A673 (cell line): ENCODE data around the gene SEC14L5. TPM values are rescaled to one million over a fixed set of nuclear protein-coding genes. Genes with fewer than 3 reads are reported as not detected.

Experiments
- BruUV-seq: library from RNA; stranded (reverse); fragments of 400-500 nt; replicated peaks from 2 replicates; lab custom pipeline; 2021; lab: Mats Ljungman, UMichigan
- CTCF ChIA-PET: fragments of 300-600 bp; sonication (Branson Sonifier 250); formaldehyde crosslinking; loops from one replicate; lab custom pipeline; 2022; ENCODE audit warnings: antibody characterized with exemption; lab: Charles Lee
- POLR2A ChIA-PET: fragments of 300-600 bp; sonication (Branson Sonifier 250); formaldehyde crosslinking; loops from one replicate; lab custom pipeline; 2022; ENCODE audit warnings: antibody characterized with exemption; ENCODE audit not compliant: low non-redundant PET; lab: Charles Lee
- DNase-seq: peaks from one replicate; pipeline ENCODE4 v3.0.0-alpha.2; 2015; ENCODE audit warnings: low spot score
- H3K27ac ChIP-seq: fragments of 200-600 bp; sonication (generic); 2 replicates; pipeline ENCODE4 v1.5.1; 2016; ENCODE audit warnings: mixed run types, low read depth, mild to moderate bottlenecking, mixed read lengths, antibody characterized with exemption, low read length; ENCODE audit not compliant: poor library complexity, severe bottlenecking
- H3K27me3 ChIP-seq: fragments of 200-600 bp; sonication (generic); replicated peaks from 2 replicates; pipeline ENCODE4 v1.6.1; 2017; ENCODE audit warnings: mixed run types, low read depth, mild to moderate bottlenecking, mixed read lengths, antibody characterized with exemption, low read length; ENCODE audit not compliant: insufficient read depth, poor library complexity
- H3K36me3 ChIP-seq: fragments of 200-600 bp; sonication (generic); 2 replicates; pipeline ENCODE4 v1.6.1; 2016; ENCODE audit warnings: mixed run types, mild to moderate bottlenecking, mixed read lengths, antibody characterized with exemption, low read length; ENCODE audit not compliant: insufficient read depth, poor library complexity, severe bottlenecking
- H3K4me1 ChIP-seq: fragments of 200-600 bp; sonication (generic); 2 replicates; pipeline ENCODE4 v1.6.1; 2017; ENCODE audit warnings: mixed run types, mild to moderate bottlenecking, mixed read lengths, antibody characterized with exemption, low read length; ENCODE audit not compliant: insufficient read depth, poor library complexity, severe bottlenecking
- H3K4me3 ChIP-seq: fragments of 200-600 bp; sonication (generic); 2 replicates; pipeline ENCODE4 v1.5.1; 2016; ENCODE audit warnings: low read depth, mixed run types, mild to moderate bottlenecking, mixed read lengths, low read length; ENCODE audit not compliant: poor library complexity, severe bottlenecking
- H3K9me3 ChIP-seq: fragments of 200-600 bp; sonication (generic); 2 replicates; pipeline ENCODE4 v1.6.1; 2016; ENCODE audit warnings: mixed run types, low read depth, mild to moderate bottlenecking, mixed read lengths, antibody characterized with exemption, low read length; ENCODE audit not compliant: poor library complexity, severe bottlenecking
- EZH2 ChIP-seq: fragments of 200-600 bp; sonication (generic); IDR thresholded peaks from 2 replicates; pipeline ENCODE4 v1.6.1; 2017; ENCODE audit warnings: borderline replicate concordance, low read depth, mild to moderate bottlenecking, mixed read lengths, antibody characterized with exemption, low read length; ENCODE audit not compliant: poor library complexity, severe bottlenecking
- intact Hi-C: fragments of 100-400 bp; cut with micrococcal nuclease; formaldehyde crosslinking; loops from one replicate; pipeline ENCODE4 v1.10.0; 2022; ENCODE audit not compliant: unreplicated experiment
- total RNA-seq: library from RNA; stranded (reverse); gene quantifications from 2 replicates; pipeline ENCODE4 v1.2.3, GENCODE V29; 2021
- TF ChIP-seq, protein P1 (sequence below): fragments of 300-800, 200-600 bp; sonication (generic); conservative IDR thresholded peaks from 2 replicates; pipeline ENCODE4 v1.5.1; 2017; ENCODE audit warnings: low read depth, mild to moderate bottlenecking, antibody characterized with exemption, low read length, moderate library complexity, mixed read lengths

The SEC14L5 gene
- total RNA-seq, 1 experiment from 2014 or later: 0.04 TPM

DNA sequence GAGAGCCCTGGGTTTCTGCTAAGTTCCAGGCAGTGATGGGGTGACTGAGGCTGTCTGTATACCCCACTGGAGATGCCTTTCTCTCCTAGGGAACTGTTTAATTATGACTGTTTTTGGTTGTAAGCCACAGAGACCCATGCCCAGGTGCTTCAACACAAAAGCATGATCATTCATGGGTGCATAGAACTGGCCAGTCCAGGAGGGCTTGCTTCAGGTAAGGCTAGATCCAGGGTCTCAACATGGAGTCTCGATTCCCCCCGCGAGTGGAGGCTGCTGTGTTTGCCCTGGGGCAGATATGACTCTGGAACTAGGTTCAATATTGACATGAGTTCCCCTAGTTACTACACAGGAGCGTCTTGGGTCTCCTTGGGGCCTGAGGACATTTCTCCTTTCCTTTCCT, 57.8 kb downstream of the SEC14L5 start:
- Histone ChIP-seq H3K4me3 (no peak overlapping the region), H3K4me1 (no peaks in the 10 kb centered on the region), H3K36me3 (no peaks in the 10 kb centered on the region), H3K9me3 (no peaks in the 10 kb centered on the region), H3K27ac (no peak overlapping the region), H3K27me3 (peaks cover 18% of the 10 kb centered on the region)
- ChIA-PET POLR2A (no interaction called here), CTCF (no interaction called here)
- BruUV-seq: no TSS peak
- intact Hi-C loops: no loop called here
- no peak for TF ChIP-seq EZH2
- TF ChIP-seq, protein P1, sequence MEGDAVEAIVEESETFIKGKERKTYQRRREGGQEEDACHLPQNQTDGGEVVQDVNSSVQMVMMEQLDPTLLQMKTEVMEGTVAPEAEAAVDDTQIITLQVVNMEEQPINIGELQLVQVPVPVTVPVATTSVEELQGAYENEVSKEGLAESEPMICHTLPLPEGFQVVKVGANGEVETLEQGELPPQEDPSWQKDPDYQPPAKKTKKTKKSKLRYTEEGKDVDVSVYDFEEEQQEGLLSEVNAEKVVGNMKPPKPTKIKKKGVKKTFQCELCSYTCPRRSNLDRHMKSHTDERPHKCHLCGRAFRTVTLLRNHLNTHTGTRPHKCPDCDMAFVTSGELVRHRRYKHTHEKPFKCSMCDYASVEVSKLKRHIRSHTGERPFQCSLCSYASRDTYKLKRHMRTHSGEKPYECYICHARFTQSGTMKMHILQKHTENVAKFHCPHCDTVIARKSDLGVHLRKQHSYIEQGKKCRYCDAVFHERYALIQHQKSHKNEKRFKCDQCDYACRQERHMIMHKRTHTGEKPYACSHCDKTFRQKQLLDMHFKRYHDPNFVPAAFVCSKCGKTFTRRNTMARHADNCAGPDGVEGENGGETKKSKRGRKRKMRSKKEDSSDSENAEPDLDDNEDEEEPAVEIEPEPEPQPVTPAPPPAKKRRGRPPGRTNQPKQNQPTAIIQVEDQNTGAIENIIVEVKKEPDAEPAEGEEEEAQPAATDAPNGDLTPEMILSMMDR: no peak
- no peak for DNase-seq

DNA sequence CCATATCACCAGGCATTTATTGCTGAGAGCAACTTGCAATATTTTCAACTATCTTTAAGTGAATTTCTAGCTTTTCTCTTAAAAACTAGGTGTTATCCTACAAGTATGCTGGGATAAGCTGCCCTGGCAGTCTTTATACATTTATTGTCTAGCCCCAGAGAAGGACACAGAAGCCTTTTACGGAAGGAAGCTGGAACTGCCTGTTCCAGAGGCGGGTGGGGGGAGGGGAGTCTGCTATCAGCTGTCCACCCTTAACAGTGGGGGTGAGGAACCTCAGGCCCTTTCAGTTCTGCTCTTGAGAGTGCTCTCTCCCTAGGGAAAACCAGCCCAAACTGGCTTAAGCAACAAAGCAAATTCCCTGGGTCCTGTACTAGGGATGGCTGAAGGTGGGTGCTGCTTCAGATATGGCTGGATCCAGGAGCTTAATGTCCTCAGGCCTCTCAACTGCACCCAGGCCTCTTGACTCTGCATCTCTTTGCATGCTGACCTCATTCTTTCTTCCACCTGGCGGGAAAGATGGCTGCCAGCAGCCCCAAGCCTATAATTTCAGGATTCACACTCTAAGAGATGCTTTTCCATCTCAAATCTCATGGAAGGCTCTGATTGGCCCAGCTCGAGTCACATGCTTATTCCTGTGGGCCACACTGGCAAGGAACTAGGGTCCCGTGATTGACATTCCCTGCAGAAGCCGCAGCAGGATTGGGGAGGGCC, 59.0 kb downstream of the SEC14L5 start:
- CTCF ChIA-PET: no interaction called here
- Histone ChIP-seq H3K4me3 (no peak overlapping the region), H3K4me1 (no peaks in the 10 kb centered on the region), H3K9me3 (no peaks in the 10 kb centered on the region), H3K27me3 (peaks cover 5% of the 10 kb centered on the region), H3K36me3 (no peaks in the 10 kb centered on the region), H3K27ac (no peak overlapping the region)
- BruUV-seq: no TSS peak
- POLR2A ChIA-PET: no interaction called here
- TF ChIP-seq, protein P1: no peak
- no peak for TF ChIP-seq EZH2
- no peak for DNase-seq
- intact Hi-C loops: no loop called here

DNA sequence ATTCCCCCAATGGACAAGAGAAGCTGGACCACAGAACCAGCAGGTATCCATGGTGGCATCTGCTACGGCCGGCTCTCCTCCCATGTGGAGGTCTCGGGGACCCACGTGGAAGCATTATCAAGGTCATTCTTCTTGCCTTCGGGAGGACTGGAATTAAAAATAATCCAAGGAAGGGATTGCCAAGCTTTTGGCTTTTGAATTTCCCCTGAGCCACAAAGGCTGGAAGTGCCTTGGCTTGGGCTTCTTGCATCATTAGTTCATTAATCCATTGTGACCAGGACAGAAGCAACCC, 59.5 kb downstream of the SEC14L5 start:
- Histone ChIP-seq H3K27me3 (peaks cover under 1% of the 10 kb centered on the region), H3K27ac (no peak overlapping the region), H3K9me3 (no peaks in the 10 kb centered on the region), H3K4me3 (no peak overlapping the region), H3K4me1 (no peaks in the 10 kb centered on the region), H3K36me3 (no peaks in the 10 kb centered on the region)
- POLR2A ChIA-PET: no interaction called here
- TF ChIP-seq EZH2: no peak
- TF ChIP-seq, protein P1: no peak
- CTCF ChIA-PET: no interaction called here
- BruUV-seq: no TSS peak
- no peak for DNase-seq
- intact Hi-C loops: no loop called here
